GM18858 (cell line): Measurements from ENCODE around the gene AKAP13.
A peak's percentile ranks its signal among the peaks of the same experiment; 100 is the strongest.

Experiments
- ATAC-seq: cut with Tn5 transposase; IDR thresholded peaks from one replicate; pipeline ENCODE4 v1.9.1; 2021; ENCODE audit not compliant: unreplicated experiment

The AKAP13 gene

DNA sequence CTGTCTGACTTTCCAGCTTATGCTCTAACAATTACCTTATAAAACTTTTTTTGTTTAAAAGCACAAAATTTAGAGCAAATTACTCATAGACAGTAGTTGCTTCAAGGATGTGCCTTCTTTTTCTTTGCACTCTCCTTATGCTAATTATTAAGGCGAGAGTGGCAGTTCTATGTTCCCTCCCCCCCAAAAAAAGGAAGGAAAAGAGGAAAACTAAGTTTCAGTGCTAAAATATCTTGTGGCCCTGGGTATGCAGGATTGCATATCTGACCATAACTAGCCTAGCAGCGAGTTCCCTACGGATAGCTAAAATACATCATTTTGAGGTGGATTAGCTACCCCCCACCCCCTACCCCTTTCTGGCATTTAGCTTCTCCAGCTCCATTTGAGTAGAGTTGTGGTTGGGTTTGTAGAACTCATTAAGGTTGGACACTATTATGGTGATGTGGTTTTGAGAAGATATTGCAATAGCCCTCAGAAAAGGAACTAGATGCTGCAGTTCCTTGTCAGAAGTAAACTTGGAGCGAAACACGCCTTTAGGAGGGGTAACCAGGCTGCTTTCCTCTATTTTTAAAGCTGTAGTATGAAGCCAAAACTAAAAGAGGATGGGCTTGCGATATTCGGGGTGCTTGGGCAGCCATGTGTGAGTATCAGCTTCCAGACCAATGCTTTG lies 174.6 kb downstream of the AKAP13 start:
- no peak for ATAC-seq

DNA sequence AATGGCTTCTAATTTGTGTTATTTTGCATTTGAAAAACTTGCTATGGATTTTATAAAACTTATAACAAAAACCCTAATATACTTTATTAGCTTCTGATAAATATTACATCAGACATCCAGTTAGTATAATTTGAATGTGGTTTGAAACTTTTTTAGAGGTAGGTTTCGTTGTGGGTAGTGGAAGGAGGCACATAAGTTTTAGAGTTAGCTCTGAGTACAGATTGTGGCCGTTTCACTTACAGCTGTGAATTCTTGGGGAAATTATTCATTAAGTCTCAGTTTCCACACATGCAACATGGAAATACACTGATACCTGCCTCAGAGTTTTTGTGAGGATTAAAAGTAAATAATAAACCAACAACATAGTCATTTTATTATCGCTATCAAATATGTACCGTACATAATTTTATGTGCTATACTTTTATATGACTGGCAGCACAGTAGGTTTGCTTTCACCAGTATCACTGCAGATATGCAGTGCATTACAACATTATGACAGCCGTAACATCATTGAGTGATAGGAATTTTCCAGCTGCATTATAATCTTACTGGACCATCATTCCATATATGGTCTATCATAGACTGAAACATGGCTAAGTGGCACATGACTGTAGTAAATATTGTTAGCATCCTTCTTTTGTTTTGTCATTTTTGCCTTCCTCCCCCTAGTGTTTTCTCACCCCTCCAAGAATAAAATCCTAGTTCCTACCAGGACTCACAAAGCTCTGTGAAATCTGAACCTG lies 175.6 kb downstream of the AKAP13 start:
- peak; percentile 61 for ATAC-seq

- ATAC-seq, result no peak
Measured at GRCh38 chr15:85556618-85556895, 176.2 kb downstream of the AKAP13 start.

DNA sequence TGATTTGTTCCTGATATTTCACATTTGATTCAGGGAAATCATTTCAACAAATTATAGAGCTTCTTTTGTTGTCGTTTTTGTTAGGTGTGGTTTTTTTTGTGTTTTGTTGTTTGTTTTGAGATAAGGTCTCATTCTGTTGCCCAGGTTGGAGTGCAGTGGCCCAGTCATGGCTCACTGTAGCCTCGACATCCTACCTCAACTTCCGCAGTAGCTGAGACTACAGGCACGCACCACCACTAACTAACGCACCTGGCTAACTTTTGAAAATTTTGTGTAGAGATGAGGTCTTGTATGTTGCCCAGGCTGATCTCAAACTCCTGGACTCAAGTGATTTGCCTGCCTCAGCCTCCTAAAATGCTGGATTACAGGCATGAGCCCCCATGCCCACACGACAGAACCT lies 177.0 kb downstream of the AKAP13 start:
- no peak for ATAC-seq

DNA sequence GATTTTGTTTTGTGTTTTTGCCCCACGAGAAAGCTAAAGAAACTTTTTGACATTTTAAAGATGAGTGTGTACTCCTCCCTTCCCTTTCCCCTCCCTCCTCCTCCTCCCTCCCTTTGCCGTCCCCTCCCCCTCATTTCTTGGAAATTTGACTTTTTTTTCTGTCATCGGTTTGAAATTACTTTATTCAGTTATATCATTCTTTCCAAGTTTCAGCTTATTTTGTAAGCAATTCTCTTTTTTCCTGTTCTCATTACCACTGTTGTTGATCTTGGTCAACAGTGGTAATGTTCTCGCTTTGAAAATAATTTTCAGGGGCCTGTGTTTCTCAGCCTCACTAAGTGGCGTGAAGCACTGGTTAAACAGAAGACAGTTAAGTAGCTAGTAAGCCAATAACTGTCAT lies 178.4 kb downstream of the AKAP13 start:
- no peak for ATAC-seq

DNA sequence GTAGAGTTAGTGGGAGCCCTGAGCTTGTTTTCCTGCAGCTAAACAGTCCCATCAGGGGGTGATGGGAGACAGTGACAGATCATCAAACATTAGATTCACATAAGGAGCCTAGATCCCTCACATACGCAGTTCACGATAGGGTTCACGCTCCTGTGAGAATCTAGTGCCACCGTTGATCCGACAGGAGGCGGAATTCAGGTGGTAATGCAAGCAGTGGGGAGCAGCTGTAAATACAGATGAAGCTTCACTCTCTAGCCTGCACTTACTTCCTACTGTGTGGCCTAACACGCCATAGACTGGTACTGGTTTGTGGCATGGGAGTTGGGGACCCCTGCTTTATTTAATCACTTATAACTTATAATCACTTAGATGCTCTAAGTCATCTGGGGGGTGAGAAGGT lies 179.1 kb downstream of the AKAP13 start:
- ATAC-seq, result no peak

GRCh38 chr15:85562824-85563223 lies 182.4 kb downstream of the AKAP13 start:
- ATAC-seq, result no peak

DNA sequence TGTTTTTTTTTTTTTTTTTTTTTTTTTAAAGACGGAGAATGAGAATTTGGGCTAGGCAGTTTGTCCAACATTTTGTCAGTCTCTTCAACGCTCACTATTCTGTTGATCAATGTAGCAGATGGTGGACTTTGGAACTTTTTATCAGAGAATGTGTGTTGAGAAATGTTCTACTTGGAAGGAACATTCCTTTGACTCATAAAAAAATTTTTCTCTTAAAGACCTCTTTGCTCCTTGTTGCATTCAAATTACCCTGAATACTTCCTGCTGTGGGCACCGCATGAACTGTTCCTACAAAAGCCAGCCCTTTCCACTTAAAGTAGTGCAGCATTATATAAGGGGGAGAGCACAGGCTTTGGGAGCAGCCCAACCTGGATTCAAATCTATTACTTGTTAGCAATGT lies 182.9 kb downstream of the AKAP13 start:
- no peak for ATAC-seq

GRCh38 chr15:85563731-85564130 lies 183.3 kb downstream of the AKAP13 start:
- ATAC-seq, result no peak

GRCh38 chr15:85564686-85565085 lies 184.3 kb downstream of the AKAP13 start:
- no peak for ATAC-seq

DNA sequence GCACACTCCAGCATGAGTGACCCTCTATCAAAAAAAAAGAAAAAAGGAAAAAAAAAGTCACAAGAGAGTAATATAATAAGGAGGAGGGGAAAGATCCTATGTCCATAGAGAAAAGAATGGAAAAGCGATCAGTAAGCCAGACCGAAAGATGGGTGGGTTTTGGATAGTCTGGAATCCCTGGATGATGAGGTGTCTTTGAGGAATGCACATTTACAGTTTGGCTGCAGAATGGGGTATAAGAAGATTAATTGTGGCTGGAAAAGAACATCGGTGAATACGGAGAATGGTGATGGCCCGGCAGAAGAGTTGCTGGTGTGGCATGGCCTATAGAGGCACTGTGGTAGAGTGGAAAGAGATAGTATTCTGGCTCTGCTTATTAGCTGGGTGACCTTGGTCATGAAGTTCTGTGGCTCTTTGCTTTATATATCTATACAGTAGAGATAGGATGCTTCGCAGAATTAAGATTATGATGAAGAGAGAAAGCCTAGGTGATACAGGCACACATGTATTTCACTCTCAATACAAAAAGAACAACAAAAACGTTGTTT lies 187.9 kb downstream of the AKAP13 start:
- ATAC-seq, result no peak

DNA sequence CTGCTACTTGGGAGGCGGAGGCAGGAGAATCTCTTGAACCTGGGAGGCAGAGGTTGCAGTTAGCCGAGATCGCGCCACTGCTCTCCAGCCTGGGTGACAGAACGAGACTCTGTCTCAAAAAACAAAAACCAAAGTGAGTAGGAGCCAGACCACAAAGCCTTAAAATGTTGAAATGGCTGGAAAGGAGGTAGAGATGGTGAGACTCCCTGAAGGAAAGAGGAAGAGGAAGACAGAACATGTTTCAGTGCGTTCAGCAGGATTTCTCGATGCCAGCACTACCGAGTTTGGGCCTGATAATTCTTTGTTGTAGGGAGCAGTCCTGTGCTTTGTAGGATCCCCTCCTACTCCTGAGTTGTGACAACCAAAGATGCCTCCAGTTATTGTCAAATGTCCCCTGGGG lies 189.9 kb downstream of the AKAP13 start:
- no peak for ATAC-seq

- no peak for ATAC-seq
Measured at GRCh38 chr15:85571780-85572179, 191.4 kb downstream of the AKAP13 start.

GRCh38 chr15:85576392-85576791 lies 196.0 kb downstream of the AKAP13 start:
- no peak for ATAC-seq

GRCh38 chr15:85578941-85579701 lies 198.7 kb downstream of the AKAP13 start:
- no peak for ATAC-seq

DNA sequence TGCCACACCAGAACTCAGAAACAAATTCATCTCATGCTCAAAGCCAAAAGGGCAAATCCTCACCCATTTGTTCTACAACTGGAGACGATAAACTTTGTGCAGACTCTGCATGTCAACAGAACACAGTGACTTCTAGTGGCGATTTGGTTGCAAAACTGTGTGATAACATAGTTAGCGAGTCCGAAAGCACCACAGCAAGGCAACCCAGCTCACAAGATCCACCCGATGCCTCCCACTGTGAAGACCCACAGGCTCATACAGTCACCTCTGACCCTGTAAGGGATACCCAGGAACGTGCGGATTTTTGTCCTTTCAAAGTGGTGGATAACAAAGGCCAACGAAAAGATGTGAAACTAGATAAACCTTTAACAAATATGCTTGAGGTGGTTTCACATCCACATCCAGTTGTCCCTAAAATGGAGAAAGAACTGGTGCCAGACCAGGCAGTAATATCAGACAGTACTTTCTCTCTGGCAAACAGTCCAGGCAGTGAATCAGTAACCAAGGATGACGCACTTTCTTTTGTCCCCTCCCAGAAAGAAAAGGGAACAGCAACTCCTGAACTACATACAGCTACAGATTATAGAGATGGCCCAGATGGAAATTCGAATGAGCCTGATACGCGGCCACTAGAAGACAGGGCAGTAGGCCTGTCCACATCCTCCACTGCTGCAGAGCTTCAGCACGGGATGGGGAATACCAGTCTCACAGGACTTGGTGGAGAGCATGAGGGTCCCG lies 199.7 kb downstream of the AKAP13 start:
- no peak for ATAC-seq

DNA sequence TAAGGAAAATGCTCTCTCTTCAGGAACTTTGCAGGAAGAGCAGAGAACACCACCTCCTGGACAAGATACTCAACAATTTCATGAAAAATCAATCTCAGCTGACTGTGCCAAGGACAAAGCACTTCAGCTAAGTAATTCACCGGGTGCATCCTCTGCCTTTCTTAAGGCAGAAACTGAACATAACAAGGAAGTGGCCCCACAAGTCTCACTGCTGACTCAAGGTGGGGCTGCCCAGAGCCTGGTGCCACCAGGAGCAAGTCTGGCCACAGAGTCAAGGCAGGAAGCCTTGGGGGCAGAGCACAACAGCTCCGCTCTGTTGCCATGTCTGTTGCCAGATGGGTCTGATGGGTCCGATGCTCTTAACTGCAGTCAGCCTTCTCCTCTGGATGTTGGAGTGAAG lies 200.5 kb downstream of the AKAP13 start:
- ATAC-seq, result no peak

- no peak for ATAC-seq
Measured at GRCh38 chr15:85581495-85581894, 201.1 kb downstream of the AKAP13 start.

DNA sequence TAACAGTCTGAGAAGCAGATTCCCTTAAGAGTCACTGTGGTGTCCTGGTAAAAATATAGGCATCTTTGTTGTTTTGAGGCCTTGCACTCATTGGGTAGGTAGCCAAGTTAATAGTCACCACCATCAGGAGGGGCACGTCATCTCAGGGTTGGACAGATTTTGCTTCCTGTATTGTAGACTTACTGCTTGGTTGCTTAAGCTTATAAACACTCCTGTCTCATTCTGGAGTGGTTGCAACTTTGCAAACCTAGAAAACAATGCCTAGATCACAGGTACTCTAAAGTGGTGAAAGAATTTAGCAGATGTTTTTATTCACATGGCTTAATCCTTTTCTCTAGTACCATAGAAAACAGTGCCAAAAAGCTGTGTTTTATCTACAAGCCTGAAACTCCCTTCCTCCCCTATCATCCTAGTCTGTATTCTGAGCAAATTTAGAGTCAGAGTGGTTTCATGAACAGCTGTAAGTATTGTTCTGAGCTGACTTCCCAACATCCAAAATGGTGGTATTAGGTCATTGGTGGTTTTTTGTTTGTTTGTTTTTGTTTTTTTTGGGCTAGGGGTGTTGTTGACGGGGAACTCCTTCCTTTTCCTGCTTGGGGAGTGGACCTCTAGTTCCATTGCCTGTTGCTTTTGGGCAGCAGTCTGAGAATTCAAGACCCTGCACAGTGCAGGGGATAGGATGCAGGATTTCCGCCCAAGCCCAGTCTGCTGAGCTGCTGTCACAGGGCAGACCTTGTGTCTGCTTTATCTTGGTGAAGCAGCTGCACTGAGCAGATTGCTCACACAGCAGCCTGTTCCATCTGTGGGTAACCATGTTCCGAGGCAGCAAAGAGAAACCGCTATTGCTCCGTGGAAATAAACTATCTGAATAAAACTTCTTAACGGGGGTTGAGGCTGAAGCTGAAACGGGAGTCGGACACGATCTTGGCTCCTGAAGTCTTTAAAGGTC lies 202.0 kb downstream of the AKAP13 start:
- peak; percentile 31 for ATAC-seq

DNA sequence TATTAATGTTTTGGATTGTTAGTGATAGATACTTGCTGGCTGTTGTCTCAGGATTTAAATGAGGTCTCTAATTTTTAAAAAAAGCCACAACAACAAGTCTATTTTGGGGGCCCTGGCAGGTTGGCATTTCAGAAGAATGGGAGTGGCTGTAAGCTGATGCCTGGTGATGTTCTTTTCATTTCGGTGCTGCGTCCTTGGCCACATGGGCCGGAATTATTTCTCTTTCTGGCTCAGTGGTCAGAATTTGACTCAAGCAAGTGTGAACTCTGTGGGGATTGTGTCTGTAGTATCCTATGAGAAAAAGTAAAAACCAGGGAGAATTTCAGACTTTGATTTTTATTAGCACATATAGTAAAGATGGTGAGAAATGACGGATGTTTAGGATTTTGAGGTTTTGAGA lies 203.0 kb downstream of the AKAP13 start:
- no peak for ATAC-seq
